IMR-90 (cell line): ENCODE measurements around the gene SDCCAG8. TPM values are rescaled to one million over a fixed set of nuclear protein-coding genes. Genes with fewer than 3 reads are reported as not detected.

ENCODE experiments used
- ATAC-seq: fragments of 200-7000 bp; cut with Tn5 transposase; 2 replicates; pipeline ENCODE4 v1.9.1; 2020; ENCODE audit warnings: low read depth, mild to moderate bottlenecking, moderate library complexity
- BruUV-seq: library from RNA; stranded (reverse); fragments of 400-500 nt; replicated peaks from 2 replicates; lab custom pipeline; 2021; lab: Mats Ljungman, UMichigan
- CTCF ChIA-PET: fragments of 300-600 bp; formaldehyde crosslinking; extraction: SDS; loops from one replicate; lab custom pipeline; 2021; ENCODE audit warnings: antibody characterized with exemption; lab: Yijun Ruan, JAX
- POLR2A ChIA-PET: fragments of 300-600 bp; sonication (Branson Sonifier 250); formaldehyde crosslinking; loops from one replicate; lab custom pipeline; 2022; ENCODE audit warnings: antibody characterized with exemption; ENCODE audit not compliant: unreplicated experiment; lab: Charles Lee
- DNase-seq: peaks from one replicate; pipeline ENCODE4 v3.0.0; 2013
- H2AFZ ChIP-seq: replicated peaks from 2 replicates; pipeline ENCODE3; 2013; ENCODE audit warnings: low read length, mild to moderate bottlenecking; ENCODE audit not compliant: poor library complexity
- H2AK5ac ChIP-seq: 2 replicates; pipeline ENCODE4 v1.6.1; 2013; ENCODE audit warnings: low read depth, low read length, inconsistent platforms
- H2AK9ac ChIP-seq: replicated peaks from 2 replicates; pipeline ENCODE3; 2013; ENCODE audit warnings: mild to moderate bottlenecking, low read depth, low read length, moderate library complexity; ENCODE audit not compliant: poor library complexity
- H2BK120ac ChIP-seq: 2 replicates; pipeline ENCODE4 v1.6.1; 2013; ENCODE audit warnings: low read depth, low read length, inconsistent platforms
- H2BK15ac ChIP-seq: 3 replicates; pipeline ENCODE4 v1.6.1; 2013; ENCODE audit warnings: low read depth, low read length, inconsistent platforms
- H2BK20ac ChIP-seq: 2 replicates; pipeline ENCODE4 v1.6.1; 2013; ENCODE audit warnings: low read depth, mild to moderate bottlenecking, inconsistent platforms, low read length, moderate library complexity
- H2BK5ac ChIP-seq: 2 replicates; pipeline ENCODE4 v1.6.1; 2013; ENCODE audit warnings: mild to moderate bottlenecking, low read depth, low read length, inconsistent platforms; ENCODE audit not compliant: poor library complexity, severe bottlenecking
- H3K14ac ChIP-seq: replicated peaks from 2 replicates; pipeline ENCODE4 v1.6.1; 2013; ENCODE audit warnings: low read depth, low read length, inconsistent platforms
- H3K18ac ChIP-seq: 2 replicates; pipeline ENCODE4 v1.6.1; 2013; ENCODE audit warnings: low read depth, low read length, control low read depth
- H3K23ac ChIP-seq: 2 replicates; pipeline ENCODE4 v1.6.1; 2013; ENCODE audit warnings: low read depth, low read length, inconsistent platforms
- H3K27ac ChIP-seq: 2 replicates; pipeline ENCODE4 v1.5.1; 2013; ENCODE audit warnings: mild to moderate bottlenecking, control low read depth, low read length; ENCODE audit not compliant: insufficient read depth
- H3K27me3 ChIP-seq: 2 replicates; pipeline ENCODE4 v1.6.1; 2013; ENCODE audit warnings: low read length; ENCODE audit not compliant: control insufficient read depth, insufficient read depth
- H3K36me3 ChIP-seq: 2 replicates; pipeline ENCODE4 v1.6.1; 2013; ENCODE audit warnings: low read length, mixed read lengths; ENCODE audit not compliant: control insufficient read depth, insufficient read depth
- H3K4ac ChIP-seq: 2 replicates; pipeline ENCODE4 v1.6.1; 2013; ENCODE audit warnings: low read depth, low read length, inconsistent platforms
- H3K4me1 ChIP-seq: 2 replicates; pipeline ENCODE4 v1.6.1; 2013; ENCODE audit warnings: low read length, mixed read lengths; ENCODE audit not compliant: control insufficient read depth, insufficient read depth
- H3K4me2 ChIP-seq: 2 replicates; pipeline ENCODE4 v1.6.1; 2013; ENCODE audit warnings: low read depth, mild to moderate bottlenecking, control low read depth, low read length, moderate library complexity
- H3K4me3 ChIP-seq: 2 replicates; pipeline ENCODE4 v1.5.1; 2013; ENCODE audit warnings: low read depth, mild to moderate bottlenecking, control low read depth, low read length, moderate library complexity; ENCODE audit not compliant: insufficient read depth
- H3K56ac ChIP-seq: 2 replicates; pipeline ENCODE4 v1.6.1; 2013; ENCODE audit warnings: low read length, inconsistent platforms; ENCODE audit not compliant: insufficient read depth; ENCODE audit errors: extremely low read depth
- H3K79me1 ChIP-seq, 2 experiments: 2 replicates each; pipeline ENCODE4 v1.6.1; 2013; ENCODE audit warnings: low read length in 2 of 2, inconsistent platforms in 1 of 2, low read depth in 1 of 2
- H3K9ac ChIP-seq: 2 replicates; pipeline ENCODE4 v1.6.1; 2013; ENCODE audit warnings: low read depth, low read length, control low read depth
- H3K9me1 ChIP-seq: 2 replicates; pipeline ENCODE4 v1.6.1; 2013; ENCODE audit warnings: low read length, inconsistent platforms; ENCODE audit not compliant: insufficient read depth
- H3K9me3 ChIP-seq: 2 replicates; pipeline ENCODE4 v1.6.1; 2013; ENCODE audit warnings: low read length; ENCODE audit not compliant: control insufficient read depth, insufficient read depth
- H4K20me1 ChIP-seq: 2 replicates; pipeline ENCODE4 v1.6.1; 2013; ENCODE audit warnings: low read length, inconsistent platforms; ENCODE audit not compliant: insufficient read depth
- H4K5ac ChIP-seq: 2 replicates; pipeline ENCODE4 v1.6.1; 2013; ENCODE audit warnings: mild to moderate bottlenecking, low read depth, low read length, control low read depth
- H4K8ac ChIP-seq, 2 experiments: 2 replicates each; pipeline ENCODE4 v1.6.1; 2013; ENCODE audit warnings: low read depth in 2 of 2, low read length in 2 of 2, control low read depth in 1 of 2, inconsistent platforms in 1 of 2
- H4K91ac ChIP-seq: 2 replicates; pipeline ENCODE4 v1.6.1; 2013; ENCODE audit warnings: low read depth, low read length, inconsistent platforms; ENCODE audit not compliant: insufficient read depth
- BHLHE40 ChIP-seq: fragments of 150-350 bp; IDR thresholded peaks from 2 replicates; pipeline ENCODE4 v1.6.1; 2016; ENCODE audit warnings: mild to moderate bottlenecking, low read depth, low read length
- CEBPB ChIP-seq: IDR thresholded peaks from 2 replicates; pipeline ENCODE4 v1.6.1; 2012; ENCODE audit warnings: low read depth, low read length, improper control_type of control experiment
- CHD1 ChIP-seq: IDR thresholded peaks from 2 replicates; pipeline ENCODE4 v1.6.1; 2012; ENCODE audit warnings: low read depth, low read length, improper control_type of control experiment
- ELK1 ChIP-seq: fragments of 150-350 bp; IDR thresholded peaks from 2 replicates; pipeline ENCODE4 v1.6.1; 2016; ENCODE audit warnings: low read depth, mild to moderate bottlenecking, low read length, moderate library complexity, borderline replicate concordance
- FOS ChIP-seq: fragments of 150-350 bp; IDR thresholded peaks from 2 replicates; pipeline ENCODE4 v1.6.1; 2016; ENCODE audit warnings: low read depth, low read length
- MAFK ChIP-seq: IDR thresholded peaks from 2 replicates; pipeline ENCODE4 v1.6.1; 2012; ENCODE audit warnings: low read depth, low read length, improper control_type of control experiment
- MAZ ChIP-seq: IDR thresholded peaks from 2 replicates; pipeline ENCODE4 v1.6.1; 2012; ENCODE audit warnings: low read depth, mild to moderate bottlenecking, low read length, improper control_type of control experiment, moderate library complexity, borderline replicate concordance
- MXI1 ChIP-seq: IDR thresholded peaks from 2 replicates; pipeline ENCODE4 v1.6.1; 2012; ENCODE audit warnings: low read depth, mild to moderate bottlenecking, low read length, moderate library complexity, borderline replicate concordance
- NFE2L2 ChIP-seq: fragments of 150-350 bp; IDR thresholded peaks from 2 replicates; pipeline ENCODE4 v1.6.1; 2016; ENCODE audit warnings: low read depth, mild to moderate bottlenecking, low read length
- POLR2A ChIP-seq: IDR thresholded peaks from 2 replicates; pipeline ENCODE4 v1.6.1; 2012; ENCODE audit warnings: mild to moderate bottlenecking, low read depth, low read length
- RAD21 ChIP-seq: IDR thresholded peaks from 2 replicates; pipeline ENCODE4 v1.6.1; 2012; ENCODE audit warnings: low read length, improper control_type of control experiment
- RCOR1 ChIP-seq: IDR thresholded peaks from 2 replicates; pipeline ENCODE4 v1.6.1; 2012; ENCODE audit warnings: mild to moderate bottlenecking, low read length, improper control_type of control experiment; ENCODE audit not compliant: insufficient replicate concordance
- RFX5 ChIP-seq: IDR thresholded peaks from 2 replicates; pipeline ENCODE4 v1.8.0; 2012; ENCODE audit warnings: low read depth, mild to moderate bottlenecking, low read length, moderate library complexity
- SMC3 ChIP-seq: fragments of 150-350 bp; IDR thresholded peaks from 2 replicates; pipeline ENCODE4 v1.6.1; 2016; ENCODE audit warnings: low read depth, mild to moderate bottlenecking, antibody characterized with exemption, low read length, moderate library complexity
- WGBS, 2 experiments: methylation state at CpG; one replicate each; pipeline versions ENCODE4 v1.1.5 to v1.1.7; 2013; ENCODE audit warnings: missing lambda C conversion rate in 2 of 2; ENCODE audit not compliant: insufficient read length in 1 of 2; ENCODE audit errors: extremely low coverage in 2 of 2; 5-methylcytosine and 5-hydroxymethylcytosine counted together
- dilution Hi-C: fragments of 300-500 bp; cut with HindIII; formaldehyde crosslinking; loops from one replicate; pipeline ENCODE4 v1.14.3; 2018; ENCODE audit warnings: low sequenced_read_pairs; ENCODE audit not compliant: unreplicated experiment
- in situ Hi-C: fragments of 300-500 bp; cut with MboI; formaldehyde crosslinking; loops from 3 replicates; pipeline ENCODE4 v1.14.3; 2019; ENCODE audit warnings: low sequenced_read_pairs, inconsistent platforms, mixed read lengths
- intact Hi-C: fragments of 100-400 bp; cut with micrococcal nuclease; formaldehyde crosslinking; loops from 2 replicates; pipeline ENCODE4 v1.10.0; 2022
- polyA plus RNA-seq, 3 experiments: library from polyadenylated mRNA; depleted of rRNA; stranded (reverse); fragments of >200 nt; gene quantifications; 2 replicates each; pipeline ENCODE4 v1.2.3, GENCODE V29; 2012; ENCODE audit warnings: low replicate concordance in 1 of 3
- total RNA-seq: library from RNA; depleted of rRNA; stranded (reverse); fragments of >200 nt; gene quantifications from 2 replicates; pipeline ENCODE4 v1.2.3, GENCODE V29; 2012
- TF ChIP-seq, protein P1 (sequence below): conservative IDR thresholded peaks from 2 replicates; pipeline ENCODE4 v1.5.1; 2012; ENCODE audit warnings: mild to moderate bottlenecking, low read depth, low read length, improper control_type of control experiment
- TF ChIP-seq, protein P2 (sequence below): fragments of 150-350 bp; IDR thresholded peaks from 2 replicates; pipeline ENCODE4 v1.6.1; 2017; ENCODE audit warnings: mild to moderate bottlenecking, antibody characterized with exemption, low read length, low read depth

SDCCAG8 gene
- total and polyA plus RNA-seq, 2 of the 4 experiments (the other 2 are of a cell fraction) = 25.2 to 46.8 TPM

DNA sequence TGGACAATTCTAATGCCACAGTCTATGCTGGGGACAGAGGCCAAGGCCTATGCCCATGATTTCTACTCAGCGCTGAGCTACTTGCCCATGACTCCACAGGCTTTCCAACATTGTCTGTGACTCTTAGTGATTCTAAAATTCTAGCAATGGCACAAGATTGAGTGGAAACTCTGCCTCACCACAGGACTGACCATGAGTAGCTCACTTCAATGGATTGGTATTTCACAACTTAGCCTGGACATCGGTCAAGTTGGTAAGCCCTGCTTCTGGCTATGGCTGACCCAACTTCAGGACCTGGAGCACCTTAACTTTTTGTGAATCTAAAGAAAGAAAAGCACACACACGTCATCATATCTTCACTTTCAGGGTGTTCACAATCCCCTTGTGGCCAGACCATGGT, 255.1 kb downstream of the SDCCAG8 start:
- no peak overlapping the region for H3K4ac ChIP-seq
- H2BK15ac ChIP-seq = no peak overlapping the region
- H3K14ac ChIP-seq = no peak overlapping the region
- H3K18ac ChIP-seq = no peak overlapping the region
- dilution Hi-C loops (no loop called here), in situ Hi-C loops (no loop called here), intact Hi-C loops (no loop called here)
- peaks cover 4% of the 10 kb centered on the region; the same call in 1 of the 2 replicates for H3K9me1 ChIP-seq
- H3K36me3 ChIP-seq = peaks cover 9% of the 10 kb centered on the region
- POLR2A ChIA-PET = no interaction called here
- no peak overlapping the region for H3K27ac ChIP-seq
- H3K79me1 ChIP-seq = peaks cover 0 to 5% of the 10 kb centered on the region in 2 experiments; a peak in 2 of 4 replicates
- H4K20me1 ChIP-seq = no peaks in the 10 kb centered on the region
- no peak overlapping the region for H3K4me3 ChIP-seq
- no peaks in the 10 kb centered on the region for H3K27me3 ChIP-seq
- no peak overlapping the region for H2AK9ac ChIP-seq
- no peak overlapping the region for H3K56ac ChIP-seq
- DNase-seq (no peak), ATAC-seq (no peak)
- 80% methylated on average over 1 of the region's 3 CpGs; no CpG with 5 or more reads in 1 of the 2 experiments for WGBS, 2 experiments
- no peak overlapping the region for H4K5ac ChIP-seq
- H2AK5ac ChIP-seq = no peak overlapping the region
- no peak overlapping the region for H2BK120ac ChIP-seq
- BruUV-seq = no TSS peak
- no peaks in the 10 kb centered on the region for H3K9me3 ChIP-seq
- no peak overlapping the region for H3K23ac ChIP-seq
- no peak overlapping the region for H4K91ac ChIP-seq
- no peak overlapping the region for H2BK5ac ChIP-seq
- no peak overlapping the region for H2AFZ ChIP-seq
- H3K9ac ChIP-seq = no peak overlapping the region
- no peak overlapping the region for H4K8ac ChIP-seq
- TF ChIP-seq CEBPB (no peak), CHD1 (no peak), SMC3 (no peak), MAZ (no peak), RAD21 (no peak), POLR2A (no peak), NFE2L2 (no peak), MAFK (no peak), RCOR1 (no peak), BHLHE40 (no peak), FOS (no peak), ELK1 (no peak), MXI1 (no peak), RFX5 (no peak)
- TF ChIP-seq, protein P1, sequence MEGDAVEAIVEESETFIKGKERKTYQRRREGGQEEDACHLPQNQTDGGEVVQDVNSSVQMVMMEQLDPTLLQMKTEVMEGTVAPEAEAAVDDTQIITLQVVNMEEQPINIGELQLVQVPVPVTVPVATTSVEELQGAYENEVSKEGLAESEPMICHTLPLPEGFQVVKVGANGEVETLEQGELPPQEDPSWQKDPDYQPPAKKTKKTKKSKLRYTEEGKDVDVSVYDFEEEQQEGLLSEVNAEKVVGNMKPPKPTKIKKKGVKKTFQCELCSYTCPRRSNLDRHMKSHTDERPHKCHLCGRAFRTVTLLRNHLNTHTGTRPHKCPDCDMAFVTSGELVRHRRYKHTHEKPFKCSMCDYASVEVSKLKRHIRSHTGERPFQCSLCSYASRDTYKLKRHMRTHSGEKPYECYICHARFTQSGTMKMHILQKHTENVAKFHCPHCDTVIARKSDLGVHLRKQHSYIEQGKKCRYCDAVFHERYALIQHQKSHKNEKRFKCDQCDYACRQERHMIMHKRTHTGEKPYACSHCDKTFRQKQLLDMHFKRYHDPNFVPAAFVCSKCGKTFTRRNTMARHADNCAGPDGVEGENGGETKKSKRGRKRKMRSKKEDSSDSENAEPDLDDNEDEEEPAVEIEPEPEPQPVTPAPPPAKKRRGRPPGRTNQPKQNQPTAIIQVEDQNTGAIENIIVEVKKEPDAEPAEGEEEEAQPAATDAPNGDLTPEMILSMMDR = no peak
- TF ChIP-seq, protein P2, sequence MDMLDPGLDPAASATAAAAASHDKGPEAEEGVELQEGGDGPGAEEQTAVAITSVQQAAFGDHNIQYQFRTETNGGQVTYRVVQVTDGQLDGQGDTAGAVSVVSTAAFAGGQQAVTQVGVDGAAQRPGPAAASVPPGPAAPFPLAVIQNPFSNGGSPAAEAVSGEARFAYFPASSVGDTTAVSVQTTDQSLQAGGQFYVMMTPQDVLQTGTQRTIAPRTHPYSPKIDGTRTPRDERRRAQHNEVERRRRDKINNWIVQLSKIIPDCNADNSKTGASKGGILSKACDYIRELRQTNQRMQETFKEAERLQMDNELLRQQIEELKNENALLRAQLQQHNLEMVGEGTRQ = no peak
- CTCF ChIA-PET = interaction anchor here (0.5 to 0.7 kb wide), 2 partner anchors 82 to 238 kb away, joined by 3 read pairs; no protein-coding TSS in a partner anchor
- H2BK20ac ChIP-seq = no peak overlapping the region
- no peak overlapping the region for H3K4me2 ChIP-seq
- H3K4me1 ChIP-seq = peaks cover 5% of the 10 kb centered on the region; the same call in 1 of the 2 replicates
